GM12878 (cell line): ENCODE data around the gene KIDINS220. TPM values are rescaled to one million over a fixed set of nuclear protein-coding genes. Genes with fewer than 3 reads are reported as not detected.

Experiments used
- CHD1 ChIP-seq: IDR thresholded peaks from 2 replicates; pipeline ENCODE4 v1.6.1; 2012; ENCODE audit warnings: low read depth, low read length, improper control_type of control experiment
- CUX1 ChIP-seq: IDR thresholded peaks from 2 replicates; pipeline ENCODE4 v1.6.1; 2012; ENCODE audit warnings: improper control_type of control experiment, low read depth, low read length; ENCODE audit not compliant: insufficient replicate concordance
- DPF2 ChIP-seq: fragments of 450-650 bp; IDR thresholded peaks from 2 replicates; pipeline ENCODE4 v1.6.1; 2017; ENCODE audit warnings: mild to moderate bottlenecking
- HCFC1 ChIP-seq: fragments of 150-350 bp; IDR thresholded peaks from 2 replicates; pipeline ENCODE4 v1.6.1; 2014; ENCODE audit warnings: low read length
- HDGF ChIP-seq: fragments of 450-650 bp; IDR thresholded peaks from 2 replicates; pipeline ENCODE4 v1.6.1; 2016; ENCODE audit warnings: antibody characterized with exemption
- NBN ChIP-seq: fragments of 450-650 bp; IDR thresholded peaks from 2 replicates; pipeline ENCODE4 v1.6.1; 2016
- NFYA ChIP-seq: IDR thresholded peaks from 2 replicates; pipeline ENCODE4 v1.6.1; 2011; ENCODE audit warnings: low read depth, mild to moderate bottlenecking, low read length, improper control_type of control experiment, borderline replicate concordance
- PAX5 ChIP-seq: IDR thresholded peaks from 2 replicates; pipeline ENCODE4 v1.6.1; 2011; ENCODE audit warnings: low read depth, low read length, borderline replicate concordance
- RELA ChIP-seq: fragments of 450-650 bp; IDR thresholded peaks from 2 replicates; pipeline ENCODE4 v1.8.0; 2014; ENCODE audit warnings: borderline replicate concordance; ENCODE audit not compliant: partially characterized antibody
- SMAD5 ChIP-seq: IDR thresholded peaks from 2 replicates; pipeline ENCODE4 v1.6.1; 2016; ENCODE audit warnings: antibody characterized with exemption, low read depth
- TAF1 ChIP-seq: IDR thresholded peaks from 2 replicates; pipeline ENCODE4 v1.6.1; 2011; ENCODE audit warnings: mild to moderate bottlenecking, low read depth, low read length, borderline replicate concordance
- USF2 ChIP-seq: IDR thresholded peaks from 2 replicates; pipeline ENCODE4 v1.6.1; 2011; ENCODE audit warnings: low read depth, low read length, improper control_type of control experiment, borderline replicate concordance
- polyA plus RNA-seq, 11 experiments: library from polyadenylated mRNA; depleted of rRNA in 4 of 11; unstranded in 6 of 11; stranded (reverse) in 5 of 11; fragments of >200 nt; fragmentation: Nextera tagmentation in 4 of 11; fragmentation: Illumina TruSeq in 1 of 11; extraction: Ambion mirVana in 4 of 11; extraction: Trizol in 1 of 11; gene quantifications; 1 replicate in 1 of 11; 2 replicates in 10 of 11; pipeline versions ENCODE4 v1.2.1 to v1.2.3, GENCODE V29; 2011 to 2016; ENCODE audit warnings: inconsistent platforms in 2 of 11, missing spikeins in 2 of 11, low read depth in 1 of 11
- total RNA-seq, 4 experiments: library from RNA; depleted of rRNA in 3 of 4; stranded (reverse); fragments of >200 nt in 3 of 4; fragmentation: Illumina TruSeq in 1 of 4; extraction: Trizol in 1 of 4; gene quantifications; 2 replicates each; pipeline versions ENCODE4 v1.2.1 to v1.2.3, GENCODE V29; 2013 to 2021
- TF ChIP-seq, protein P1 (sequence below): fragments of 450-650 bp; IDR thresholded peaks from 2 replicates; pipeline ENCODE4 v1.6.1; 2017; ENCODE audit warnings: mild to moderate bottlenecking, low read depth, inconsistent platforms; ENCODE audit not compliant: poor library complexity, severe bottlenecking
- TF ChIP-seq, protein P2 (sequence below): IDR thresholded peaks from 2 replicates; pipeline ENCODE4 v1.6.1; 2011; ENCODE audit warnings: borderline replicate concordance, low read depth, mild to moderate bottlenecking, moderate library complexity, low read length; ENCODE audit not compliant: insufficient read depth, poor library complexity, severe bottlenecking
- TF ChIP-seq, protein P3 (sequence below): fragments of 450-650 bp; formaldehyde crosslinking; IDR thresholded peaks from 2 replicates; pipeline ENCODE4 v1.4.0; 2022; ENCODE audit warnings: mild to moderate bottlenecking, moderate library complexity
- TF ChIP-seq, protein P4 (sequence below): fragments of 450-650 bp; IDR thresholded peaks from 2 replicates; pipeline ENCODE4 v1.6.1; 2016; ENCODE audit warnings: mild to moderate bottlenecking

KIDINS220 gene
- total and polyA plus RNA-seq, 10 of the 15 experiments (the other 5 are each of a cell fraction or from before 2014, with no cell fraction given): 6.0 to 31.2 (median 16.0) TPM

DNA sequence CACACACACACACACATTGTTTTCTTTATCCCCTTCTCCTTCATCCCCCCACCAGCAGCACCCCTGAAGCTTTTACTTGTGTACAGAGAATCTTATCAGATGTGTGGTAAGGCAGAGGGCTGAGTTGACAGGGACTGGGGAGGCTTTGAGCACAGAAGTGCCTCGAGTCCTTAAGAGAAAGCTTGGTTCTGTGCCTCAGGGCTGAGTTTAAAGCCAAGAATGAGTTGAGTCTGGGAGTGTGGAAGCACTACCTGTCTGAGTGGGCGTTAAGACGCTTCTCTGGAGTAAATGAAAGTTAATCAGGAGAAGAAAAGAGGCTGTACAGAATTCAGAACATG lies 152.9 kb downstream of the KIDINS220 start (continued):
- TF ChIP-seq, protein P1, sequence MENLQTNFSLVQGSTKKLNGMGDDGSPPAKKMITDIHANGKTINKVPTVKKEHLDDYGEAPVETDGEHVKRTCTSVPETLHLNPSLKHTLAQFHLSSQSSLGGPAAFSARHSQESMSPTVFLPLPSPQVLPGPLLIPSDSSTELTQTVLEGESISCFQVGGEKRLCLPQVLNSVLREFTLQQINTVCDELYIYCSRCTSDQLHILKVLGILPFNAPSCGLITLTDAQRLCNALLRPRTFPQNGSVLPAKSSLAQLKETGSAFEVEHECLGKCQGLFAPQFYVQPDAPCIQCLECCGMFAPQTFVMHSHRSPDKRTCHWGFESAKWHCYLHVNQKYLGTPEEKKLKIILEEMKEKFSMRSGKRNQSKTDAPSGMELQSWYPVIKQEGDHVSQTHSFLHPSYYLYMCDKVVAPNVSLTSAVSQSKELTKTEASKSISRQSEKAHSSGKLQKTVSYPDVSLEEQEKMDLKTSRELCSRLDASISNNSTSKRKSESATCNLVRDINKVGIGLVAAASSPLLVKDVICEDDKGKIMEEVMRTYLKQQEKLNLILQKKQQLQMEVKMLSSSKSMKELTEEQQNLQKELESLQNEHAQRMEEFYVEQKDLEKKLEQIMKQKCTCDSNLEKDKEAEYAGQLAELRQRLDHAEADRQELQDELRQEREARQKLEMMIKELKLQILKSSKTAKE: no peak
- TF ChIP-seq CHD1: no peak
- TF ChIP-seq USF2: no peak
- TF ChIP-seq RELA: no peak
- TF ChIP-seq NBN: no peak
- no peak for TF ChIP-seq DPF2
- TF ChIP-seq SMAD5: no peak
- TF ChIP-seq PAX5: 0 out of 2 replicates have a peak, but pooled peaks have one; percentile 28
- TF ChIP-seq TAF1: no peak
- no peak for TF ChIP-seq NFYA
- TF ChIP-seq, protein P2, sequence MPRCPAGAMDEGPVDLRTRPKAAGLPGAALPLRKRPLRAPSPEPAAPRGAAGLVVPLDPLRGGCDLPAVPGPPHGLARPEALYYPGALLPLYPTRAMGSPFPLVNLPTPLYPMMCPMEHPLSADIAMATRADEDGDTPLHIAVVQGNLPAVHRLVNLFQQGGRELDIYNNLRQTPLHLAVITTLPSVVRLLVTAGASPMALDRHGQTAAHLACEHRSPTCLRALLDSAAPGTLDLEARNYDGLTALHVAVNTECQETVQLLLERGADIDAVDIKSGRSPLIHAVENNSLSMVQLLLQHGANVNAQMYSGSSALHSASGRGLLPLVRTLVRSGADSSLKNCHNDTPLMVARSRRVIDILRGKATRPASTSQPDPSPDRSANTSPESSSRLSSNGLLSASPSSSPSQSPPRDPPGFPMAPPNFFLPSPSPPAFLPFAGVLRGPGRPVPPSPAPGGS: no peak
- no peak for TF ChIP-seq HDGF
- no peak for TF ChIP-seq HCFC1
- TF ChIP-seq, protein P3, sequence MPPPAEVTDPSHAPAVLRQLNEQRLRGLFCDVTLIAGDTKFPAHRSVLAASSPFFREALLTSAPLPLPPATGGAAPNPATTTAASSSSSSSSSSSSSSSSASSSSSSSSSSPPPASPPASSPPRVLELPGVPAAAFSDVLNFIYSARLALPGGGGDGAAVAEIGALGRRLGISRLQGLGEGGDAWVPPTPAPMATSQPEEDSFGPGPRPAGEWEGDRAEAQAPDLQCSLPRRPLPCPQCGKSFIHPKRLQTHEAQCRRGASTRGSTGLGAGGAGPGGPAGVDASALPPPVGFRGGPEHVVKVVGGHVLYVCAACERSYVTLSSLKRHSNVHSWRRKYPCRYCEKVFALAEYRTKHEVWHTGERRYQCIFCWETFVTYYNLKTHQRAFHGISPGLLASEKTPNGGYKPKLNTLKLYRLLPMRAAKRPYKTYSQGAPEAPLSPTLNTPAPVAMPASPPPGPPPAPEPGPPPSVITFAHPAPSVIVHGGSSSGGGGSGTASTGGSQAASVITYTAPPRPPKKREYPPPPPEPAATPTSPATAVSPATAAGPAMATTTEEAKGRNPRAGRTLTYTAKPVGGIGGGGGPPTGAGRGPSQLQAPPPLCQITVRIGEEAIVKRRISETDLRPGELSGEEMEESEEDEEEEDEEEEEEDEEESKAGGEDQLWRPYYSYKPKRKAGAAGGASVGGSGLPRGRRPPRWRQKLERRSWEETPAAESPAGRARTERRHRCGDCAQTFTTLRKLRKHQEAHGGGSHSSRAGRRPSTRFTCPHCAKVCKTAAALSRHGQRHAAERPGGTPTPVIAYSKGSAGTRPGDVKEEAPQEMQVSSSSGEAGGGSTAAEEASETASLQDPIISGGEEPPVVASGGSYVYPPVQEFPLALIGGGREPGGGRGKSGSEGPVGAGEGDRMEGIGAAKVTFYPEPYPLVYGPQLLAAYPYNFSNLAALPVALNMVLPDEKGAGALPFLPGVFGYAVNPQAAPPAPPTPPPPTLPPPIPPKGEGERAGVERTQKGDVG: peak; percentile 77; the same call in 1 of the 2 replicates
- TF ChIP-seq, protein P4, sequence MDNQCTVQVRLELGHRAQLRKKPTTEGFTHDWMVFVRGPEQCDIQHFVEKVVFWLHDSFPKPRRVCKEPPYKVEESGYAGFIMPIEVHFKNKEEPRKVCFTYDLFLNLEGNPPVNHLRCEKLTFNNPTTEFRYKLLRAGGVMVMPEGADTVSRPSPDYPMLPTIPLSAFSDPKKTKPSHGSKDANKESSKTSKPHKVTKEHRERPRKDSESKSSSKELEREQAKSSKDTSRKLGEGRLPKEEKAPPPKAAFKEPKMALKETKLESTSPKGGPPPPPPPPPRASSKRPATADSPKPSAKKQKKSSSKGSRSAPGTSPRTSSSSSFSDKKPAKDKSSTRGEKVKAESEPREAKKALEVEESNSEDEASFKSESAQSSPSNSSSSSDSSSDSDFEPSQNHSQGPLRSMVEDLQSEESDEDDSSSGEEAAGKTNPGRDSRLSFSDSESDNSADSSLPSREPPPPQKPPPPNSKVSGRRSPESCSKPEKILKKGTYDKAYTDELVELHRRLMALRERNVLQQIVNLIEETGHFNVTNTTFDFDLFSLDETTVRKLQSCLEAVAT: peak; percentile 91; the same call in 1 of the 2 replicates
- TF ChIP-seq CUX1: no peak
